Uterine smooth muscle cell (primary cell): ENCODE measurements around the gene MTMR3. TPM values are rescaled to one million over a fixed set of nuclear protein-coding genes. Genes with fewer than 3 reads are reported as not detected.

Experiments
- total RNA-seq: library from RNA; depleted of rRNA; stranded (reverse); fragments of >200 nt; gene quantifications from 2 replicates; pipeline ENCODE4 v1.2.3, GENCODE V29; 2014

MTMR3 gene
- 29.9 and 42.4 TPM in 2 replicates for total RNA-seq

GRCh38 chr22:29883045-29883774 is at the start of gene MTMR3:
MTMR3 (plus strand) TSS chr22:29883174; CDS start chr22:29971060, 87,886 bp downstream.

GRCh38 chr22:29837741-29838598 is 45.0 kb upstream of the MTMR3 start, which contains the start of gene ASCC2:
ASCC2 (minus strand) TSS chr22:29838274; CDS start chr22:29832325, 5,949 bp downstream.

GRCh38 chr22:30079952-30080533 is 197.1 kb downstream of the MTMR3 start, which contains the start of gene HORMAD2:
HORMAD2 (plus strand) TSS chr22:30080464; CDS start chr22:30093953, 13,489 bp downstream.

Other genes with a start within 250 kb of the MTMR3 start
- not detected in 2 replicates for gene CABP7, start 163.2 kb upstream of the MTMR3 start, total RNA-seq
- gene ZMAT5, start 116.2 kb upstream of the MTMR3 start, total RNA-seq, result 22.8 and 24.0 TPM in 2 replicates
- 61.1 and 76.6 TPM in 2 replicates for gene UQCR10, start 115.8 kb upstream of the MTMR3 start, total RNA-seq
- 18.1 and 21.2 TPM in 2 replicates for gene ASCC2, start 44.9 kb upstream of the MTMR3 start, total RNA-seq
- not detected in 2 replicates for gene HORMAD2, start 197.3 kb downstream of the MTMR3 start, total RNA-seq